Activated CD8-positive, alpha-beta memory T cell treated with anti-CD3 and anti-CD28 coated beads, Interleukin-2, amount 10 ng/mL, durations not matched to agents 7 days and 5 days (primary cell): Measurements from ENCODE around the gene CERS6. TPM values are rescaled to one million over a fixed set of nuclear protein-coding genes. Genes with fewer than 3 reads are reported as not detected.

Experiments
- ATAC-seq: fragments of 150-1000 bp; cut with Tn5 transposase; one replicate; pipeline ENCODE4 v1.10.0; 2021; ENCODE audit warnings: moderate library complexity
- CTCF ChIA-PET: fragments of 350-600 bp; sonication (Branson Sonifier 250); formaldehyde crosslinking; loops from one replicate; lab custom pipeline; 2021; ENCODE audit warnings: antibody characterized with exemption; lab: Charles Lee
- DNase-seq: peaks from one replicate; pipeline ENCODE4 v3.0.0-alpha.2; 2020
- H3K27ac Mint-ChIP-seq: one replicate; pipeline ENCODE4 v1.8.0; 2021; ENCODE audit warnings: mild to moderate bottlenecking, mixed read lengths
- H3K27me3 Mint-ChIP-seq: one replicate; pipeline ENCODE4 v1.8.0; 2021; ENCODE audit warnings: mixed read lengths
- H3K36me3 Mint-ChIP-seq: one replicate; pipeline ENCODE4 v1.8.0; 2021; ENCODE audit warnings: mild to moderate bottlenecking, mixed read lengths
- H3K4me1 Mint-ChIP-seq: one replicate; pipeline ENCODE4 v1.8.0; 2021; ENCODE audit warnings: mixed read lengths
- H3K4me3 Mint-ChIP-seq: one replicate; pipeline ENCODE4 v1.8.0; 2021; ENCODE audit warnings: mild to moderate bottlenecking, moderate library complexity, mixed read lengths
- H3K9me3 Mint-ChIP-seq: one replicate; pipeline ENCODE4 v1.8.0; 2022; ENCODE audit warnings: low read depth, mixed read lengths
- microRNA-seq: library from miRNA; unstranded; fragments of <30 nt; microRNA quantifications from one replicate; pipeline ENCODE4 v1.2.0, GENCODE V29; 2022
- total RNA-seq, 2 experiments: library from RNA; stranded (reverse); gene quantifications; one replicate each; pipeline ENCODE4 v1.2.3, GENCODE V29; 2021

The CERS6 gene
- total RNA-seq, 2 experiments from 2014 or later, result 5.0 to 12.7 TPM

DNA sequence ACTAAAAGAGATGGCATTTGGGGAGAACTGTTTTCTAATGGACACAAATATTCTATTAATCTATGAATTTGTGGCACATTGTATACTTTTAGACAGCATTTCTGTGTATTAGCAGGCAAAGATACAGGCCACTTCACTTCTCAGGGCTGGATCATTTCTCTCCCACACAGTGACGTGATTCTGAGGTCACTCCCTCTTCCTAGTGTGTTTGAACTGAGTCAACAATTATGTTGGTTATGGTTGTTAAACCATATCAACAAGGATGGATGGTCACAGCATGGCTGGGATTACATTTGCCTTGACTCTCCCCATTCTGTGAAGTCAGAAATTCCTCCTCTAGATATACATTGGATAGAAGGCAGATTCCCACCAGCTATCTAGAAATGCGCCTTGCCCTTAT is 358.0 kb downstream of the CERS6 start:
- H3K9me3 Mint-ChIP-seq, result no peaks in the 10 kb centered on the region
- H3K27me3 Mint-ChIP-seq, result peaks cover 12% of the 10 kb centered on the region
- CTCF ChIA-PET, result no interaction called here

DNA sequence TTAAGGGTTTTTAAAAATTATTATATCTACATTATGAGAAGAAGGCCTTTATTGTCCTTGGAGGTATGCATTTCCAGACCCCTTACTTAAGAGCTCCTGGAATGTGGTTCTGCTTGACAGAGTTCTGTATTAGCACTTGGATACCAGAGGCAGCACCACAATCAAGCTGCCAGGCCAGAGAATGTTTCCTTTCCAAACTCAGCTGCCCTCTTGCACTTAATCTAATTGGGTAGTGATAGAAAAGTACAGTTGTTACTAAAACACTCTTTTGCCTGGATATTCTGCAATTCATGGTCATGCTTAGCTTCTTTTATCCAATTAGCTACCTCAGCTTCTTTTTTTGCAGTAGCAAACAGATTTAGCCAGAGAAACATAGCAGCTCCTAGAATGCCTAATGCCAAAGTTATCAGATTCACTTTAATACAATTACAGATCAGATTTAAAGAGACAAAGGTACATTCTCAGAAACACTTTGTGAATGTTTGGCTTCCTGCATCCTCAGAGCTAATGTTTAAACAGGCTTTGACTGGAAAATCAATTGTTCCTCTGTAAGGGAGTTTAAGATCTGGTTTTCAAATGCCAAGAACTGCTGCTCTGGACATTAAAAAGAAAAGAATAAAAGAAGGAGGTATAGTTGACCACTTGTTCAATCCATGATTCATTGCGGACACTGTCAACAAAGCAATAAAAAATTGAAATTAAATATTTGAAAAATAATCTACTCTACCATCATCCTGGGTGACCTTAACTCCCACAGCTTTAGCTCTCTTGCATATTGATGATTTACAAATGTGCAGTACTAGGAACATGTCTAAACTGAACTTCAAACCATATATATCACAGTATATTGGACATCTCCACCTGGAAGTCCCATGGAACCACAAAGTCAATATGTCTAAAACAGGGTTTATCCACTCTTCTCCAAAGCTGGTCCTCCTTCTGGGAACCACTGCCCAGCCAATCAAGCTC is 359.2 kb downstream of the CERS6 start:
- ATAC-seq, result no peak
- CTCF ChIA-PET, result no interaction called here
- Mint-ChIP-seq H3K27ac (no peak overlapping the region), H3K36me3 (no peaks in the 10 kb centered on the region), H3K27me3 (peaks cover 12% of the 10 kb centered on the region), H3K4me3 (no peak overlapping the region), H3K4me1 (no peaks in the 10 kb centered on the region), H3K9me3 (no peaks in the 10 kb centered on the region)
- DNase-seq, result no peak

More for the DNA sequence above, 358.0 kb downstream of the CERS6 start:
- Mint-ChIP-seq H3K4me1 (no peaks in the 10 kb centered on the region), H3K36me3 (no peaks in the 10 kb centered on the region), H3K27ac (no peak overlapping the region), H3K4me3 (no peak overlapping the region)
- DNase-seq, result no peak
- ATAC-seq, result no peak

DNA sequence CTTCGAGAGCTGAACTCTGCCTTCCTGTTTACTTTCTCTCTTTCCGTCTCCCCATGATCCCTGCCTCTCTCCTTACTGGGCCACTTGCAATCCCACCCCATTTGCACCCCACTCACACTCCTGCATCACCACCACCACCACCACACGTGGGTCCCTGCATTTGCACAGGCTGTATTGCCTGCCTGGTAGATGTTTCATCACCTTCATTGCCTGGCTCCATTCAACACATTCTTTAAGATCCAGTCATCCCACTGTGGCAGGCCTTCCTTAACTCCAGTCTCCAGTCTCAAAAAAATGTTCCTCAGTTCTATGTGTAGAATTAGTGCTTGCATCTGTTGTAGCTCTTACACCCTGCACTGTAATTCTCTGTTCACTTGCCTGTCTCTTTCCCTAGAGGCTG is 360.3 kb downstream of the CERS6 start:
- CTCF ChIA-PET, result no interaction called here
- H3K36me3 Mint-ChIP-seq, result no peaks in the 10 kb centered on the region
- H3K27ac Mint-ChIP-seq, result no peak overlapping the region
- DNase-seq (no peak), ATAC-seq (no peak)
- no peak overlapping the region for H3K4me3 Mint-ChIP-seq
- H3K4me1 Mint-ChIP-seq, result no peaks in the 10 kb centered on the region
- H3K27me3 Mint-ChIP-seq, result peaks cover 12% of the 10 kb centered on the region
- no peaks in the 10 kb centered on the region for H3K9me3 Mint-ChIP-seq

GRCh38 chr2:168819050-168819715 is 363.1 kb downstream of the CERS6 start:
- H3K4me3 Mint-ChIP-seq, result no peak overlapping the region
- no peaks in the 10 kb centered on the region for H3K4me1 Mint-ChIP-seq
- no peaks in the 10 kb centered on the region for H3K36me3 Mint-ChIP-seq
- CTCF ChIA-PET, result no interaction called here
- DNase-seq, result no peak
- H3K9me3 Mint-ChIP-seq, result no peaks in the 10 kb centered on the region
- ATAC-seq, result no peak
- H3K27ac Mint-ChIP-seq, result no peak overlapping the region
- H3K27me3 Mint-ChIP-seq, result peaks cover 12% of the 10 kb centered on the region

GRCh38 chr2:168819829-168820489 is 363.9 kb downstream of the CERS6 start:
- Mint-ChIP-seq H3K36me3 (no peaks in the 10 kb centered on the region), H3K27me3 (peaks cover 12% of the 10 kb centered on the region), H3K4me1 (no peaks in the 10 kb centered on the region), H3K9me3 (no peaks in the 10 kb centered on the region), H3K4me3 (no peak overlapping the region), H3K27ac (no peak overlapping the region)
- DNase-seq (no peak), ATAC-seq (no peak)
- CTCF ChIA-PET, result no interaction called here

GRCh38 chr2:168821577-168821976 is 365.5 kb downstream of the CERS6 start:
- CTCF ChIA-PET, result no interaction called here
- Mint-ChIP-seq H3K4me3 (no peak overlapping the region), H3K36me3 (no peaks in the 10 kb centered on the region), H3K27me3 (peaks cover 8% of the 10 kb centered on the region), H3K4me1 (no peaks in the 10 kb centered on the region), H3K9me3 (no peaks in the 10 kb centered on the region), H3K27ac (no peak overlapping the region)
- ATAC-seq (no peak), DNase-seq (no peak)

- no peak for DNase-seq
- H3K4me3 Mint-ChIP-seq, result no peak overlapping the region
- ATAC-seq, result no peak
- no peaks in the 10 kb centered on the region for H3K36me3 Mint-ChIP-seq
- no peaks in the 10 kb centered on the region for H3K9me3 Mint-ChIP-seq
- no peaks in the 10 kb centered on the region for H3K4me1 Mint-ChIP-seq
- H3K27me3 Mint-ChIP-seq, result peaks cover 6% of the 10 kb centered on the region
- H3K27ac Mint-ChIP-seq, result no peak overlapping the region
- CTCF ChIA-PET, result no interaction called here
Measured at GRCh38 chr2:168821992-168822391, 365.9 kb downstream of the CERS6 start.

Small RNA genes within 50 kb of the gene (microRNA-seq; reads per million reads assigned to microRNA genes)
- not detected for gene MIR4774

Other genes with a start within 250 kb of the CERS6 start
- 10 to 100 TPM; 29.4 to 35.7 TPM for gene STK39, start 208.7 kb upstream of the CERS6 start, total RNA-seq